ENCODE results near the gene SMIM33.

DNA sequence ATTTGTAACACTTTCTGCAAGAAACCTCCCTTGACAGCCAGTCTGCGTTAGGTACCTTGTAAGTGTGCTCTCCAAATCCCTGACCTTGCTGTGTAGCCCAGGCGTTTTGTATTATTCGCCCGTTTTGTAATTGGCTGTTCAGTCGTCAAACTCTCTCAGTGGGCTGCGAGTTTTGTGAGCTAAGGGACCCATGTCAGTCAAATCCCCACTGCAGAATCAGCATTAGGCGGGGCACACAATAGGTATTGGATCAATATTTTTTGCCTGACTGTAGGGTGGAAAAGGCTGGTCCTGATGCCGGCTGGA is 32.1 kb upstream of the SMIM33 start:
- TF ChIP-seq, protein P1, sequence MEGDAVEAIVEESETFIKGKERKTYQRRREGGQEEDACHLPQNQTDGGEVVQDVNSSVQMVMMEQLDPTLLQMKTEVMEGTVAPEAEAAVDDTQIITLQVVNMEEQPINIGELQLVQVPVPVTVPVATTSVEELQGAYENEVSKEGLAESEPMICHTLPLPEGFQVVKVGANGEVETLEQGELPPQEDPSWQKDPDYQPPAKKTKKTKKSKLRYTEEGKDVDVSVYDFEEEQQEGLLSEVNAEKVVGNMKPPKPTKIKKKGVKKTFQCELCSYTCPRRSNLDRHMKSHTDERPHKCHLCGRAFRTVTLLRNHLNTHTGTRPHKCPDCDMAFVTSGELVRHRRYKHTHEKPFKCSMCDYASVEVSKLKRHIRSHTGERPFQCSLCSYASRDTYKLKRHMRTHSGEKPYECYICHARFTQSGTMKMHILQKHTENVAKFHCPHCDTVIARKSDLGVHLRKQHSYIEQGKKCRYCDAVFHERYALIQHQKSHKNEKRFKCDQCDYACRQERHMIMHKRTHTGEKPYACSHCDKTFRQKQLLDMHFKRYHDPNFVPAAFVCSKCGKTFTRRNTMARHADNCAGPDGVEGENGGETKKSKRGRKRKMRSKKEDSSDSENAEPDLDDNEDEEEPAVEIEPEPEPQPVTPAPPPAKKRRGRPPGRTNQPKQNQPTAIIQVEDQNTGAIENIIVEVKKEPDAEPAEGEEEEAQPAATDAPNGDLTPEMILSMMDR (IDR thresholded peaks at IDR 0.05), result no peak
- TF ChIP-seq EZH2 (IDR thresholded peaks at IDR 0.05; ENCODE audit: borderline replicate concordance, insufficient read depth, low read depth, low read length, poor library complexity, severe bottlenecking), result no peak

Measured in B cell (primary cell).